Measurements from ENCODE around the gene RABGAP1L.

DNA sequence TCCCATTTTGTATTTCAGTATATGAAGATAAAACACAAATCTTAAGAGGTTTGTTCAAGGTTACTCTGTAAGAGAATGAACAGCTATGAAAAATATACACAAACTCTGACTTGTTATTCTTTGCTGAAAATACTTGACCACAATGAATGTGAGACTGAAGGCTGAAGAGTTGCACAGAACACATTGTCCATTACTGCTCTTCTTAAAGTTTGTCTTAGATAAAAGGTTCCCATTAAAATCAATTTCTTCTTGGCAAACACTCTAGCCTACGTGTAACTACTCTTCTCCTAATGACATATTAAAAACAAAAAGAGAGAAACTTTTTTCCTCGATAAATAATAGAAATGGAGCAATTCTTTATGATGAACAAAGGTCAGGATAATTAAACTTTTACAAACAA, 45.2 kb upstream of the RABGAP1L start:
- TF ChIP-seq, protein P1, sequence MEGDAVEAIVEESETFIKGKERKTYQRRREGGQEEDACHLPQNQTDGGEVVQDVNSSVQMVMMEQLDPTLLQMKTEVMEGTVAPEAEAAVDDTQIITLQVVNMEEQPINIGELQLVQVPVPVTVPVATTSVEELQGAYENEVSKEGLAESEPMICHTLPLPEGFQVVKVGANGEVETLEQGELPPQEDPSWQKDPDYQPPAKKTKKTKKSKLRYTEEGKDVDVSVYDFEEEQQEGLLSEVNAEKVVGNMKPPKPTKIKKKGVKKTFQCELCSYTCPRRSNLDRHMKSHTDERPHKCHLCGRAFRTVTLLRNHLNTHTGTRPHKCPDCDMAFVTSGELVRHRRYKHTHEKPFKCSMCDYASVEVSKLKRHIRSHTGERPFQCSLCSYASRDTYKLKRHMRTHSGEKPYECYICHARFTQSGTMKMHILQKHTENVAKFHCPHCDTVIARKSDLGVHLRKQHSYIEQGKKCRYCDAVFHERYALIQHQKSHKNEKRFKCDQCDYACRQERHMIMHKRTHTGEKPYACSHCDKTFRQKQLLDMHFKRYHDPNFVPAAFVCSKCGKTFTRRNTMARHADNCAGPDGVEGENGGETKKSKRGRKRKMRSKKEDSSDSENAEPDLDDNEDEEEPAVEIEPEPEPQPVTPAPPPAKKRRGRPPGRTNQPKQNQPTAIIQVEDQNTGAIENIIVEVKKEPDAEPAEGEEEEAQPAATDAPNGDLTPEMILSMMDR (conservative IDR thresholded peaks at IDR 0.05; ENCODE audit: low read length), result no peak
- TF ChIP-seq EZH2phosphoT487 (IDR thresholded peaks at IDR 0.05; ENCODE audit: borderline replicate concordance, low read depth, low read length), result no peak

All from OCI-LY7 (cell line).